Endodermal cell (in vitro differentiated cells): ENCODE measurements around the gene WNK2. TPM values are rescaled to one million over a fixed set of nuclear protein-coding genes. Genes with fewer than 3 reads are reported as not detected.

Experiments
- DNase-seq: peaks from one replicate; pipeline ENCODE4 v3.0.0-alpha.2; 2017
- H3K27ac ChIP-seq: 2 replicates; pipeline ENCODE4 v1.5.1; 2013; ENCODE audit warnings: mild to moderate bottlenecking, low read depth, low read length, moderate library complexity
- H3K27me3 ChIP-seq: 2 replicates; pipeline ENCODE4 v1.6.1; 2013; ENCODE audit warnings: mild to moderate bottlenecking, low read length, moderate library complexity; ENCODE audit not compliant: insufficient read depth, control insufficient read depth, poor library complexity, severe bottlenecking
- H3K36me3 ChIP-seq: 2 replicates; pipeline ENCODE4 v1.7.0; 2013; ENCODE audit warnings: mild to moderate bottlenecking, low read length, moderate library complexity; ENCODE audit not compliant: control insufficient read depth, insufficient read depth
- H3K4me1 ChIP-seq: one replicate; pipeline ENCODE4 v1.7.0; 2013; ENCODE audit warnings: low read length; ENCODE audit not compliant: control insufficient read depth, insufficient read depth
- H3K4me3 ChIP-seq: 2 replicates; pipeline ENCODE4 v1.5.1; 2013; ENCODE audit warnings: mild to moderate bottlenecking, low read length, moderate library complexity
- H3K9ac ChIP-seq: 2 replicates; pipeline ENCODE4 v1.6.1; 2013; ENCODE audit warnings: mild to moderate bottlenecking, low read length, moderate library complexity; ENCODE audit not compliant: poor library complexity, severe bottlenecking; ENCODE audit errors: extremely low read depth
- H3K9me3 ChIP-seq: 2 replicates; pipeline ENCODE4 v1.6.1; 2013; ENCODE audit warnings: mild to moderate bottlenecking, low read length, moderate library complexity; ENCODE audit not compliant: control insufficient read depth
- H3K27ac Mint-ChIP-seq: 2 replicates; pipeline ENCODE4 v1.8.0; 2020; ENCODE audit warnings: mixed read lengths
- H3K27me3 Mint-ChIP-seq: 2 replicates; pipeline ENCODE4 v1.8.0; 2021; ENCODE audit warnings: mild to moderate bottlenecking, mixed read lengths; ENCODE audit not compliant: insufficient read depth
- H3K36me3 Mint-ChIP-seq: 2 replicates; pipeline ENCODE4 v1.8.0; 2020; ENCODE audit warnings: low read depth, mixed read lengths
- H3K4me1 Mint-ChIP-seq: 2 replicates; pipeline ENCODE4 v1.8.0; 2020; ENCODE audit warnings: mixed read lengths
- H3K4me3 Mint-ChIP-seq: 2 replicates; pipeline ENCODE4 v1.8.0; 2020; ENCODE audit warnings: mild to moderate bottlenecking, moderate library complexity, mixed read lengths
- H3K9me3 Mint-ChIP-seq: 2 replicates; pipeline ENCODE4 v1.8.0; 2020; ENCODE audit warnings: mild to moderate bottlenecking, mixed read lengths
- WGBS, 2 experiments: methylation state at CpG; one replicate each; pipeline versions ENCODE4 v1.1.5 to v1.1.7; 2013; ENCODE audit warnings: missing lambda C conversion rate in 2 of 2, mixed read lengths in 1 of 2; ENCODE audit not compliant: insufficient coverage in 1 of 2, insufficient read length in 1 of 2; 5-methylcytosine and 5-hydroxymethylcytosine counted together
- total RNA-seq, 2 donors: library from RNA; stranded (reverse); fragmentation: NEBNext Ultra II Directional in 1 of 2; extraction: Animal tissue kit (Norgen Biotek cat#: 25700) in 1 of 2; gene quantifications; 2 replicates in 1 of 2; 3 replicates in 1 of 2; pipeline ENCODE4 v1.2.1, GENCODE V29; 2021
- TF ChIP-seq, protein P1 (sequence below): fragments of 200-600 bp; sonication (generic); conservative IDR thresholded peaks from 2 replicates; pipeline ENCODE4 v1.5.0; 2021; ENCODE audit warnings: antibody characterized with exemption, mild to moderate bottlenecking

WNK2 gene
- total RNA-seq, 2 donors from 2014 or later: 46.1 to 48.8 TPM

DNA sequence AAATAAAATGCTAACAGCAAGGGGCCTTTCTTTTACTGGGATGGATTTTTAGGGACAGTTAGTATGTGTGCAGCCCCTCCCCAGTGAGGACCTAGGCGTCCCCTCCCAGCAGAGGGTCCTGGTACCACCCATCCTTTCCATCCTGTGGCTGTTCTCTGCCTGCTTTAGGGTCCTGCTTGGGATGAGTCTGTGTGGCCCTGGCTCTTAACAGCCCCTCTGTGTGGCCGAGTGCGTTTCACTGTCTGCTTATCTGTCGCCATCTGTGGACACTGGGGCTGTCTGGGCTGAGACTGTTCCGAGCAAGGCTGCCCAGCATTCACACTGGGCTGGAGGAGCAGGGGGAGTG lies 17.0 kb downstream of the WNK2 start:
- peaks cover 12% of the 10 kb centered on the region for H3K4me1 ChIP-seq
- Mint-ChIP-seq H3K4me1 (peaks cover 32% of the 10 kb centered on the region), H3K27ac (no peak overlapping the region), H3K4me3 (no peak overlapping the region), H3K9me3 (no peaks in the 10 kb centered on the region), H3K27me3 (no peaks in the 10 kb centered on the region), H3K36me3 (no peaks in the 10 kb centered on the region)
- no peaks in the 10 kb centered on the region for H3K36me3 ChIP-seq
- WGBS, 2 experiments: 77 to 100% methylated on average over 1 to 5 of the region's 5 CpGs
- H3K4me3 ChIP-seq: no peak overlapping the region
- peak overlapping the region; percentile 79 for H3K27ac ChIP-seq
- no peaks in the 10 kb centered on the region for H3K27me3 ChIP-seq
- no peak overlapping the region for H3K9ac ChIP-seq
- DNase-seq: no peak
- no peaks in the 10 kb centered on the region for H3K9me3 ChIP-seq
- TF ChIP-seq, protein P1, sequence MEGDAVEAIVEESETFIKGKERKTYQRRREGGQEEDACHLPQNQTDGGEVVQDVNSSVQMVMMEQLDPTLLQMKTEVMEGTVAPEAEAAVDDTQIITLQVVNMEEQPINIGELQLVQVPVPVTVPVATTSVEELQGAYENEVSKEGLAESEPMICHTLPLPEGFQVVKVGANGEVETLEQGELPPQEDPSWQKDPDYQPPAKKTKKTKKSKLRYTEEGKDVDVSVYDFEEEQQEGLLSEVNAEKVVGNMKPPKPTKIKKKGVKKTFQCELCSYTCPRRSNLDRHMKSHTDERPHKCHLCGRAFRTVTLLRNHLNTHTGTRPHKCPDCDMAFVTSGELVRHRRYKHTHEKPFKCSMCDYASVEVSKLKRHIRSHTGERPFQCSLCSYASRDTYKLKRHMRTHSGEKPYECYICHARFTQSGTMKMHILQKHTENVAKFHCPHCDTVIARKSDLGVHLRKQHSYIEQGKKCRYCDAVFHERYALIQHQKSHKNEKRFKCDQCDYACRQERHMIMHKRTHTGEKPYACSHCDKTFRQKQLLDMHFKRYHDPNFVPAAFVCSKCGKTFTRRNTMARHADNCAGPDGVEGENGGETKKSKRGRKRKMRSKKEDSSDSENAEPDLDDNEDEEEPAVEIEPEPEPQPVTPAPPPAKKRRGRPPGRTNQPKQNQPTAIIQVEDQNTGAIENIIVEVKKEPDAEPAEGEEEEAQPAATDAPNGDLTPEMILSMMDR: no peak

DNA sequence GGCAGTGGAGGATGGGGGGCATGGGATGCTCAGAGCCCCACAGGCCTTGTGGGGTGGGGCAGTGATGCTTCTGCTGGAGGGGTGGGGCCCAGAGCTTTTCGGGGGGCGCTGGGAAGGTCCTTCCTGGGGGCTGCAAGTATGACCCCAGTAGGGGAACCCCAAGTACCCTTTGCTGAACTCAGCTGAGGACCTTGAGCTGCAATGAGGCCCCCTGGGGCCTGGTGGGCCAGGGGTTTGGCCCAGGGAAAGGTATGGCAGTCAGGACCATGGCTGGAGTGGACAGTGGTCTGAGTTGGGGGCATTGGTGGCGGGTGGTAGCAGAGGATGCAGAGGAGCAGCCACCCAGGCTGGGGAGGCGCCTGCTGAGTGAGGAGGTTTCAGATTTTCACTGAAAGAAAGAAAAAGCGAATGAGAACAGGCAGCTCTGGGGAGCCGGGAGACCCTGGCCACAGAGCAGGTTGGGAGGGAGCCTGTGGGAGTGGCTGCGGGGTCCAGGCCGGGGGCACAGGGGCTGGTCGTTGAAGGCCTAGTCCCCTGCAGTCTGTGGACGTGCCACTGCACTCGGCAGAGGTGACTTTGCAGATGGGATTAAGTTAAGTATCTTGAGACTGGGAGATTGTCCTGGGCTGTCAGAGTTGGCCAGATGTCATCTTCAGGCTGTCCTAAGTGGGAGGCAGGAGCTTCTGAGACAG lies 19.2 kb downstream of the WNK2 start:
- Histone ChIP-seq H3K4me3 (no peak overlapping the region), H3K4me1 (peaks cover 12% of the 10 kb centered on the region), H3K36me3 (no peaks in the 10 kb centered on the region), H3K9me3 (no peaks in the 10 kb centered on the region), H3K27ac (no peak overlapping the region), H3K27me3 (no peaks in the 10 kb centered on the region), H3K9ac (no peak overlapping the region)
- H3K27me3 Mint-ChIP-seq: no peaks in the 10 kb centered on the region
- no peaks in the 10 kb centered on the region for H3K9me3 Mint-ChIP-seq
- DNase-seq: no peak
- H3K4me1 Mint-ChIP-seq: peaks cover 32% of the 10 kb centered on the region
- WGBS, 2 experiments: 69 to 77% methylated on average over 7 to 11 of the region's 11 CpGs
- peak overlapping the region; percentile 12 for H3K27ac Mint-ChIP-seq
- TF ChIP-seq, protein P1: no peak
- no peaks in the 10 kb centered on the region for H3K36me3 Mint-ChIP-seq
- no peak overlapping the region for H3K4me3 Mint-ChIP-seq

DNA sequence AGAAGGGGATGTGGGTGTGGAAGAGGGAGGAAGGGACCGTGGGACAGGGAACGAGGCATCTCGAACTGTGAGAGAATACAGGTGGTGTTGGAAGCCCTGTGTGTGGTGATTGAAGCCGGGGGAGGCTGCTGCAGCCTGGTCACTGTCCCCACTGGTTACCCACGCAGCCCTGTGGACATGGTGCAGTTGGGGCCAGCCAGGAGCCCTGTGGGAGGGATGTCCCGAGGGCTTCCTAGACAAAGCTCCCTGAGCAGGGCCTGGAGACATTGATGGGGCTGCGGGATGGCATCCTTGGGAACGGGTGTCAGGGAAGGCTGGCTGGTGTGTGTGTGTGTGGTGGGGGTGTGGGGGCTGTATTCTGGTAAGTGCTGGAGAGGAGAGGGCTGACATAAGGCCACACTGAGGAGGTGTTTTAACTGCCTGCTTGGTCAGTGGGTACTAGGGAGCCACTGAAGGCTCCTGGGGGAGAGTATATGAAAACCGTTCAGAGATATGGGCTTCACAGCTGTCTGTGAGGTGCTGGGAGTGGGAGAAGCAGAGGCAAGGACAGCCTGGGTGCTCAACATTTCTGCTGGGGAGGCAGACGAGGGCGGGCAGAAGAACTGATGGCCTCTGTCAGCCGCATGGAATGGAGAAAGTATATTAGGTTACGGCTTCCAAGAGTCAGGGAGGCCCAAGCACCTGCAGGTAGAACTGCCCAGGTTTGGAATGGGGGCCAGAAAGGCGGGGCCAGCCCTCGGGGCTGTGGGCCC lies 20.0 kb downstream of the WNK2 start:
- no peaks in the 10 kb centered on the region for H3K27me3 Mint-ChIP-seq
- H3K36me3 Mint-ChIP-seq: no peaks in the 10 kb centered on the region
- peaks cover 12% of the 10 kb centered on the region for H3K4me1 ChIP-seq
- TF ChIP-seq, protein P1: no peak
- no peaks in the 10 kb centered on the region for H3K27me3 ChIP-seq
- H3K36me3 ChIP-seq: no peaks in the 10 kb centered on the region
- peaks cover 32% of the 10 kb centered on the region for H3K4me1 Mint-ChIP-seq
- H3K9me3 Mint-ChIP-seq: no peaks in the 10 kb centered on the region
- no peak overlapping the region for H3K4me3 Mint-ChIP-seq
- H3K4me3 ChIP-seq: no peak overlapping the region
- no peak overlapping the region for H3K27ac ChIP-seq
- H3K9me3 ChIP-seq: no peaks in the 10 kb centered on the region
- H3K27ac Mint-ChIP-seq: peak overlapping the region; percentile 12
- WGBS, 2 experiments: 90 to 92% methylated on average over 5 to 15 of the region's 15 CpGs
- no peak for DNase-seq
- H3K9ac ChIP-seq: no peak overlapping the region
